ENCODE data around the gene KIF23.

DNA sequence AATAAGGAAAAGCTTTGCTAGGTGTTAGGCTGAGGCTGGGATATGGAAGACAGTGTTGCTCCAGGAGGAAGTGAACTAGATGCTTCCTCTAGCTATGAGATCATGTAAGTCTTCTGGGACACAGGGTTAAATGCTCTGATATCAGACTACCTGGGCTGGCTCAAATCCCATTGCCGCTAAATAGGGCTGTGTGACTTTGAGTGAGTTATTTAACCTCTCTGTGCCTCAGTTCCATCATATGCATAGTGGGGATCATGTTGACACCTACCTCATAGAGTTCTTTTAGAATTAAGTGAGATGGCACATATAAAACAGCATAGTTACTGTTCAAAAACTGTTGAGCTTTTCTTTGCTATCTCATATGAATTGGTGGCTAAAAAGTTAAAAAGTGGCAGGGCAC lies 51.1 kb downstream of the KIF23 start:
- TF ChIP-seq, protein P1, sequence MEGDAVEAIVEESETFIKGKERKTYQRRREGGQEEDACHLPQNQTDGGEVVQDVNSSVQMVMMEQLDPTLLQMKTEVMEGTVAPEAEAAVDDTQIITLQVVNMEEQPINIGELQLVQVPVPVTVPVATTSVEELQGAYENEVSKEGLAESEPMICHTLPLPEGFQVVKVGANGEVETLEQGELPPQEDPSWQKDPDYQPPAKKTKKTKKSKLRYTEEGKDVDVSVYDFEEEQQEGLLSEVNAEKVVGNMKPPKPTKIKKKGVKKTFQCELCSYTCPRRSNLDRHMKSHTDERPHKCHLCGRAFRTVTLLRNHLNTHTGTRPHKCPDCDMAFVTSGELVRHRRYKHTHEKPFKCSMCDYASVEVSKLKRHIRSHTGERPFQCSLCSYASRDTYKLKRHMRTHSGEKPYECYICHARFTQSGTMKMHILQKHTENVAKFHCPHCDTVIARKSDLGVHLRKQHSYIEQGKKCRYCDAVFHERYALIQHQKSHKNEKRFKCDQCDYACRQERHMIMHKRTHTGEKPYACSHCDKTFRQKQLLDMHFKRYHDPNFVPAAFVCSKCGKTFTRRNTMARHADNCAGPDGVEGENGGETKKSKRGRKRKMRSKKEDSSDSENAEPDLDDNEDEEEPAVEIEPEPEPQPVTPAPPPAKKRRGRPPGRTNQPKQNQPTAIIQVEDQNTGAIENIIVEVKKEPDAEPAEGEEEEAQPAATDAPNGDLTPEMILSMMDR (IDR thresholded peaks at IDR 0.05; ENCODE audit: low read length): no peak
- TF ChIP-seq EZH2 (optimal IDR thresholded peaks at IDR 0.05; ENCODE audit: low read depth, low read length) (no peak), EZH2phosphoT487 (IDR thresholded peaks at IDR 0.05; ENCODE audit: low read length) (no peak)

All from MM.1S (cell line).